Measurements from ENCODE around the gene SCRN2.

The SCRN2 gene

GRCh38 chr17:47850692-47851573, 9.9 kb upstream of the SCRN2 start, which contains the start of gene SP6:
Gene SP6 (minus strand): TSS chr17:47851163. CDS start chr17:47848429, 2,734 bp downstream.
- H3K4me3 ChIP-seq (ENCODE audit: control insufficient read depth, low read depth, low read length): no peak within 1 kb of the TSS
- TF ChIP-seq CTCF (conservative IDR thresholded peaks at IDR 0.05; ENCODE audit: control insufficient read depth, insufficient read depth, low read depth, low read length): no peak
- peak; percentile 46 for DNase-seq (ENCODE audit: low read depth)

DNA sequence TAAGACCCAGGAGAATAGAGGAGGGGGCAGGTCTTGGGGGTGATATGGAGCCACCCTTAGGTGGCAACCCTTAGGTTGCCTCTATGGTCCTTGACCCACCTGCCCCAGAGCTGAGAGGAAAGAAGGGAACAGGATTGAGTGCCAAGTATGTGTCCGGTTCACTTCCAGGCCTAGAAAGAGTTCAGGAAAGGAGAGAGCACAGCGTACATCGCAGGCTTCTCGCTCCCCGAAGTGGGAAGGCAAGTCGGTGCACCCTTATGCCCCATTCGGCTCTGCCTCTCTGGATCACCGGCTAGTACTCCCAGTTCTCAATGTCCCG, 9.3 kb upstream of the SCRN2 start:
- TF ChIP-seq CTCF (conservative IDR thresholded peaks at IDR 0.05; ENCODE audit: control insufficient read depth, insufficient read depth, low read depth, low read length): no peak

DNA sequence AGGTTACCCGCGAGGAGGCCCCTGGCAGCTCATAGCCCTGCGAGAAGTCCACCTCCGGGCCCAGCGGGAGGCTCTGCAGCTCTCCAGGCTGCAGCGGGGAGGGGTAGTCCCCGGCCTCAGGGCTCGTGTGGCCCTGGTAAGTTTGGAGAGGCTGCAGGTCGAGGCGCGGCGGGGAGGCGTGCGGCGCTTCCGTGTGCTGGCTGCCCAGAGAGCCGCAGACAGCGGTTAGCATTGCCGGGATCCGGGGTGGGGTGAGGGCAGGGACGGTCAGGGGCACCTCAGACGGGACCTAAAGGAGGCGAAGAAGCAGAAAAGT, 7.1 kb upstream of the SCRN2 start:
- no peak for TF ChIP-seq CTCF (conservative IDR thresholded peaks at IDR 0.05; ENCODE audit: control insufficient read depth, insufficient read depth, low read depth, low read length)
- no peak for DNase-seq (ENCODE audit: low read depth)
- H3K4me3 ChIP-seq (ENCODE audit: control insufficient read depth, low read depth, low read length): no peak overlapping the region

More for the DNA sequence above, 9.3 kb upstream of the SCRN2 start:
- no peak overlapping the region for H3K4me3 ChIP-seq (ENCODE audit: control insufficient read depth, low read depth, low read length)
- DNase-seq (ENCODE audit: low read depth): no peak

GRCh38 chr17:47847341-47848197, 6.5 kb upstream of the SCRN2 start:
- DNase-seq (ENCODE audit: low read depth): peak; percentile 19
- peak; percentile 26 for TF ChIP-seq CTCF (conservative IDR thresholded peaks at IDR 0.05; ENCODE audit: control insufficient read depth, insufficient read depth, low read depth, low read length)
- no peak overlapping the region for H3K4me3 ChIP-seq (ENCODE audit: control insufficient read depth, low read depth, low read length)

GRCh38 chr17:47846716-47847340, 5.8 kb upstream of the SCRN2 start:
- TF ChIP-seq CTCF (conservative IDR thresholded peaks at IDR 0.05; ENCODE audit: control insufficient read depth, insufficient read depth, low read depth, low read length): no peak
- H3K4me3 ChIP-seq (ENCODE audit: control insufficient read depth, low read depth, low read length): no peak overlapping the region
- DNase-seq (ENCODE audit: low read depth): no peak

DNA sequence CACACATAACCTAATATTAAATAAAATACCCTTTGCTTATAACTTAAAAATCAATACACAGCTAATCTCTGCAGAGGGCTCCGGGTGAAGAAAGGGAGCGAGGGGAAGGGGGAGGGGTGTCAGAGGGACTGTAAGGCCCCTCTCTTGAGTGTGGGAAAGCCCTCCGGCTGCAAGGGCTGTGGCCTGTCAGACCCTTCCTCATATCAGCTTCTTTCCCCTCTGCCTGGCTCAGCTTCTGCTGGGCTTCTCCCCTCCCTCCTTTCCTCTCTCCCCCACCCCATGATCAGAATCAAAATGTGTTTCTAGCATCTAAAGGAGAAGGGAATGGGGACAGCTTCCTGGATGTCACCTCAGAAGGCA, 4.6 kb upstream of the SCRN2 start:
- no peak overlapping the region for H3K4me3 ChIP-seq (ENCODE audit: control insufficient read depth, low read depth, low read length)
- DNase-seq (ENCODE audit: low read depth): no peak
- no peak for TF ChIP-seq CTCF (conservative IDR thresholded peaks at IDR 0.05; ENCODE audit: control insufficient read depth, insufficient read depth, low read depth, low read length)
